ENCODE data around the gene JADE1.

Gene JADE1

DNA sequence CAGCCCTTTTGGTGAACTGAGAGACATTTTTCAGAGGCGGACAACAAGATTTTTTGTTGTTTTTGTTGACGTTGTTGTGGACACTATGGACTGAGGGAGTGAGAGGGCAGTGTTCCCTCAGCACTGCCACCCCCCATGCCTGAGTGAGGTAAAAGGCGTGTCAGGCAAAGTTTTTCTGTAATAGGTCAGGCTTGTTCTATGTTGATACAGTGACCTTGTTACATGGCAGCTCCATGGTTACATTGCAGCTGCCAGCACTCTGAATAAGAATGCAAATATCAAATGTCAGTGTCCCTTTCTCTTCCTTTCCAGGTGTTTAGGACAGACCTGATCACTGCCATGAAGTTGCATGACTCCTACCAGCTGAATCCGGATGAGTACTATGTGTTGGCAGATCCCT, 36.6 kb downstream of the JADE1 start:
- DNase-seq = no peak

DNA sequence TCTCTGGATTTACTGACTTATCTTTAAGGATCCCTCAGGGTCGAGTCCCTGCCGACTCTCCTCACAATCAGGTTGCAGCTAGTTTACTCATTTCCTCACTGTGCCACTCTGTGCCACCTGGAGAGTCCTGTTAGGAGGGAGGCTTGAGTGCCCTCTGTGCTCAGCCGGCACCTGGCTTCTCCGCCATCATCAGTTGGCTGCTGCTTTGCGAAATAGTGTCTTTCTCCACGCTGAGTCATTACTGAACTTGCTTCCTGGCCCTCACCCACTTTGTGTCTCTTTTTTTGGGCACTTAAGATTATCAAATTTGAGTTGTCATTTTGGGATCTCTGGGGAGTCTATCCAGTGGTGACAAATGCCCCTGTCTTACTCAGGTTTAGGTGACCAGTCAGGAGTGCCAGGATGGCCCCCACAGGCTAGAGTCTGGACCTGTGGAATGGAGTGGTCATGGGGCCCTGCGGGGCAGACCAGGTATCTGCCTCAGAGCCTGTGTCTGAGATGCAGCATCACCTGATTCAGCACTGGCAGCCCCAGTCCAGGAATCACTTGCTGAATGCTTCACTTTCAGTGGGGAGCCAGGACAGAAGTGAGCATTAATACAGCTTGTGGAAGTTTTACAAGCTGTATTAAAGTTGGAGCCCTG, 37.7 kb downstream of the JADE1 start:
- no peak for DNase-seq

DNA sequence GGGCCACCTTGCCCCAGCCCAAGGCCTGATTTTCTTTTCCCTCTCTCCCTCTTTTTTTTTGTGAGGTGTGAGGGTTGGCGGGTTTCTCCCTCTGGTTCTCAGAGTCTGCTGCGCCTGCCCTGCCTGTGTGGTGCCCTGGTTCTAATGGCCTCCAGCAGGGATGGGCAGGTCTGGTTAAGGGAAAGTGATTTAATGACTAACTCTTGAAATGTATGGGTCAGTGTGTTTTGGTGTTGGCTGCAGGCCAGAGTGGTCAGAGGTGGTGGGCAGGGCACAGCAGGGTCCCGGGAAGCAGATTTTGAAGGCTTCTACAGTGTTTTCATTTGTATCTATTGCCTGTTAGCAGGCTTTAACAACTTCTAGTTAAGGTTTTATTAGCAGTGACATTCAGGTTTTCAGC, 39.0 kb downstream of the JADE1 start:
- DNase-seq = no peak

DNA sequence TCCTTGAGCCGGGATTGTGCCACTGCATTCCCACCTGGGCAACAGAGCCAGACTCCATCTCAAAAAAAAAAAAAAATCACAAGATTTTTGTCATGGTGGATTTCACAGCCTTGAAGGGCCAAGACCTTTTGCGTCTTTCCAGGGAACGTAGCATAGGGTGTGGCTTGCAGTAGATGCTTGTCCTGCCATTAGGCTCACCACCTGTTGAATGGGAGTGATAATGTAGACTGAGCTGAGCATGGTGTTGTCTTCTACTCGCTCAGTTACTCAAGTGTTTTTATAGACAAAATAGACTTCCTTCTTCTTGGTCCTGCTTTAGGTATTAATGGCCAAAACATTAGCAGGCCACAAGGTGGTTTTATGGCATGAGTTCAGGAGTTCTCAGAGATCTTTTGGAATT, 40.8 kb downstream of the JADE1 start:
- DNase-seq = no peak

DNA sequence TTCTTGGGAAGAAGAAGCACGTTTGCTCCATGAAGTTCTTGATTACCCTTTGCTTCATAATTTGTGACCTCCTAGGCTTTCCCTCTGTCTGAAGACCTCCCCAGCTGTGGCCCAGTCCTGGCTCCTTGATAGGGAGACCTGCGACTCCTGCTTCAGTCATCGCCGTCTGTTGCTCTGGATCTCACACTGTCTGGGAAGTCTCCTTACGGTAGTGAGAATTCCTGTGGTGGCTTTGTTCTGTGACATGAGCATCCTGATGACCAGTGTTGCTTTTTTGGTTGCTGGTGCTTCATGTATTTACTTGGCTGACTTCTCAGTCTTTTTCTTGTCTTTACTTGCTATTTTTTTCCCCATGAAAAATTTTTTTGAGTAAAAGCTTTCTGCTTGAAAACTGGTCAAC, 44.2 kb downstream of the JADE1 start:
- no peak for DNase-seq

DNA sequence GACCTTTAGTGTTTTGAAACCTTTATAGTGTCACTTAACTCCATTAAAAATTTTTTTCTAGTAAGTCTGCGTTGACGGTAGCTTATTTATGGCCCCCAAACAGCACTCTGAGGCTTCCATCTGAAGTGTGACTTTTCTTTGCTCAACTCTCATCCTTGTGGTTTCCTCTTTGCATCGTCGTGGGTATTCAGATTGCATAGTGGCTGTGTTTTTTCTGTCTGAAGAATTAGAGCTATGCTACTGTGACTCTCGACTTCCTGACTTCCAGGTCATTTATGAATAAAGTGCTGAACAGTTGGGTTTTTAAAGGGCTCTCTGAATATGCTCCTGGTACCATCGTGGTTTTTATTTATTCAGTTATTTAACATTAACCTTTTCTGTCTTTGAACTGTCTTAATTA, 44.9 kb downstream of the JADE1 start:
- DNase-seq = no peak

DNA sequence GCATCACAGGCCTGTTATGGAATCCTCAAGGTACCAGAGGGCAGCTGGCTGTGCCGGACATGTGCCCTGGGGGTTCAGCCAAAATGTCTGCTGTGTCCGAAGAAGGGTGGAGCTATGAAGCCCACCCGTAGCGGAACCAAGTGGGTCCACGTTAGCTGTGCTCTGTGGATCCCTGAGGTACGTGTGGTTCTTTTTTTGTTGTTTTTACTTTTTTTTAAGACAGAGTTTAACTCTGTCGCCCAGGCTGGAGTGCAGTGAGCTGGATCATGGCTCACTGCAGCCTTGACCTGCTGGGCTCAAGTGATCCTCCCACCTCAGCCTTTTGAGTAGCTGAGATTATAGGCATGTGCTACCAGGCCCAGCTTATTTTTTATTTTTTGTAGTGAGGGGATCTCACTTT, 46.1 kb downstream of the JADE1 start:
- no peak for DNase-seq

DNA sequence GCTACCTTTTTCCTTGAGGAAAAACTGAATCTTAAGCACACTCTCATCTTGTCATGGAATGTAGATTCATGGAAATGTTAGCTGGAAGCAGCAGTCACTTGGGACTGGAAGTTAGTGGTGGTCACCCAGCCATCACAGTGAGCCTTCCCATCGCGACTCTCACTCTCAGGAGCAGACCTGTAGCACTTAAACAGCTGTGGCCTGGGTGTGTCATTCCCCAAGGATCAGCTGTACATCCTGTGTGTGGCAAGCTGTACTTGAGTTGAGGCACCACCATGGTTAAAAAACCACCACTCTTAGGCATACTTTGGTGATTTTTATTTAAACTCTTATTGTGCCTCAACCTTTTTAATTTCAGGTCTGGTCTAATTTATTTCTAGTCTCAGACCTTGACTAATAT, 46.7 kb downstream of the JADE1 start:
- no peak for DNase-seq

DNA sequence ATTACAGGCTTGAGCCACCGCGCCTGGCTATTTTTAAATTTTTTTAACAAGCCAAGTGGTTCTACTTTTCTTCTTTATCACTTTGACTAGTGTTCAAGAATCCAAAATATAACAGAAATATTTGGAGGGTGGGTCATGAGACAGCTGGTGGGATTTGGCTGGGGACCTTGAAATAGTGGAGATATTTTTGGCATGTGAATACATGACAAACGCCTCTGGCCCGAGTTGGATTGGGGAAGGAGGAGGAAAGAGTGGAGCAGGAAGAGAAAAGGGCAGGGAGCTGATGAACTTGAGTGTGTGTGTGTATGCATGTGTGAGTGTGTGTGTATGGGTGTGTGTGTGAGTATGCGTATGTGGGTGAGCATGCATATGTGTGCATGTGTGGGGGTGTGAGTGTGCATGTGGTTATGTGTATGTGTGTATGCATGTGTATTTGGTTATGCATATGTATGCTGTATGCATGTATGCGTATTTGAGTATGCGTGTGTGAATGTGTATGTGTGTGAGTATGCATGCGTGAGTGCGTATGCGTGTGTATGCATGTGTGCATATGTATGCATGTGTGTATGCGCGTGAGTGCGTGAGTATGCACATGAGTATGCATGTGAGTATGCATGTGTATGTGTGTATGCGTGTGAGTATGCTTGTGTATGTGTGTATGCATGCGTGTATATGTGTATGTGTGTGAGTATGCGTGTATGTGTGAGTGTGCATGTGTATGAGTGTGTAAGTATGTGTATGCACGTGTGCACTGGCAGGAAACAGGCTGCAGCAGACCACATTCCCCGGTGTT, 49.6 kb downstream of the JADE1 start:
- DNase-seq = no peak

DNA sequence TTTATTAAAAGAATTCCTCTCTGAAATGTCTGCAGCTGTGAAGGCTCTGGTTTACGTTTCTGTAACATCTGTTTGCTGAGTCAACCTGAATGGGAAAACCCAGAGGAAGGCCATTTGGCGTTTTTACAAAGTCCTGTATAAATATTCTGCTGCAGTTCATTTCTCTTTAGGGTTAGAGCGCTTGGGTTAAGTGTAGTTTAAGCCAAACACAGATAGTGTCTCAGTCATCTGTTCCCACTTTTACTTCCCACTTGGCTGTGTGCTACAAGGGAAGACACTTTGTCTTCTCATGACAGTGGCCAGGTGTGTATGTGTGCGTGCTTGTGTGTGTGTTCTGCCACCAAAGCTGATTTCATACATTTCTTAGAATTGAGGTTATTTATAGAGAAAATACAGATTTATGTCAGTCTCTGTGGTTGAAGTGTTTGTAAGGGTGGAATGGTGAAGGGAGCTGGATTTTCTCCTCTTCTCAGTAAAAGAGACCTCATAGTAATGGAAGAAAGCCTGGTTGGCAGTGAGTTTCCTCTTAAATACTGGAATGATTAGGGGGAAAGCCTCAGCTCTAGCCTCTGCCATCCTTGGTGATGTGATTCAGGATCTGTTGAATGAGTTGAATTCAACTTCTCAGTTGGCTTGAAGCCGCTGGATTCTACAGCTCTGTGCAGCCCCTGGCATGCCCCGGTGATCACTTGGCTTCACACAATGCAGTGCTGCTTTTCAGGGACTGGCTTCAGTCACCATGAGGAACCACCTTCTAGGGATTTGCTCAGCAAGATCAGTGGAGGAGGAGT, 50.6 kb downstream of the JADE1 start:
- DNase-seq = no peak

DNA sequence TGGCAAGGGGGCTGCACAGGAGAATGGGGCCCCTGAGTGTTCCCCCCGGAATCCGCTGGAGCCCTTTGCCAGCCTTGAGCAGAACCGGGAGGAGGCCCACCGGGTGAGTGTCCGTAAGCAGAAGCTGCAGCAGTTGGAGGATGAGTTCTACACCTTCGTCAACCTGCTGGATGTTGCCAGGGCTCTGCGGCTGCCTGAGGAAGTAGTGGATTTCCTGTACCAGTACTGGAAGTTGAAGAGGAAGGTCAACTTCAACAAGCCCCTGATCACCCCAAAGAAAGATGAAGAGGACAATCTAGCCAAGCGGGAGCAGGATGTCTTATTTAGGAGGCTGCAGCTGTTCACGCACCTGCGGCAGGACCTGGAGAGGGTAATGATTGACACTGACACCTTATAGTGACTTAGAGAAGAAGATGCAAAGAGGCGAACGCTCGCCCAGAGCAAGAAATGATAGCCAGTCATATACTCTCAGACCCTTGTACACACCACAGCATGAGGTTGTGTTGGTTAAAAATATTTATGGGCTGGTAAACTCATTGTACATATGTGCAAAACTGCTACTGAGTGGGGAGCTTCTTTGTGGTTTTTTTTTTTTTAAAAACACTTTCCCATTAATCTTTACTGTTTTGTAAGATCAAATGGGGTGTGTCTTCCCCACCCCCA, 52.5 kb downstream of the JADE1 start:
- DNase-seq = no peak

DNA sequence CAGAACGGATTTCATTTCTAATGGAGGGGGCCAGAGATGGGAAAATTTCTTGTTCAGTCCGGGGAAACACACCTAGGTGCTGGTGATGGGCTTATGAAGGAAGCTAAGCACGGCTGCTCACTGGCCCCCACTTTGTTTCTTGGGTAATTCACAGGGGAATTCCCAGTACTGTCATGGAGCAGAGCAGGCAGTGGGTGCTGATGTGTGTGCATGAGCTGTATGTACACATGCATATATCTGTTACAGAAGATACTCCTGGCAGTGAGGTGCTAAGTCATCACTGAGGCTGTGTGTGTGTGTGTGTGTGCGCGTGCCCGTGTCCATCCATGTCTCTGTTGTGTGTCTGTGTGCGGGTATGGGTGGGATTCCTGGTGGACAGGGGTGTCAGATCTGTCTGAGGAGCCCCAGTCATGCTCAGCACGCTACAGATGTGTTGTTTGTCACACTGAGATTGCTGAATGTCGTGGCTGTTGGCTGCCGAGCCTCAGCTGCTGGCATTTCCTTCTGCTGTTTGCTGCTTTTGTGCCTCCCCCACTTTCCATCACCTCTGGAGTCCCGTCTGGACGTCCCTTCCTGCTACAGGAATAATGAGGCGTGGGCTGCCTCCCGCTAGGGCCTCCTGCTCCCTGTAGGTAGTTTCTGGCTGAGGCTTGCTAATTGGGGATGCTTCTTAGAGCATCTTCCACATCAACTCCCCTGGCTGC, 53.3 kb downstream of the JADE1 start:
- DNase-seq = no peak

DNA sequence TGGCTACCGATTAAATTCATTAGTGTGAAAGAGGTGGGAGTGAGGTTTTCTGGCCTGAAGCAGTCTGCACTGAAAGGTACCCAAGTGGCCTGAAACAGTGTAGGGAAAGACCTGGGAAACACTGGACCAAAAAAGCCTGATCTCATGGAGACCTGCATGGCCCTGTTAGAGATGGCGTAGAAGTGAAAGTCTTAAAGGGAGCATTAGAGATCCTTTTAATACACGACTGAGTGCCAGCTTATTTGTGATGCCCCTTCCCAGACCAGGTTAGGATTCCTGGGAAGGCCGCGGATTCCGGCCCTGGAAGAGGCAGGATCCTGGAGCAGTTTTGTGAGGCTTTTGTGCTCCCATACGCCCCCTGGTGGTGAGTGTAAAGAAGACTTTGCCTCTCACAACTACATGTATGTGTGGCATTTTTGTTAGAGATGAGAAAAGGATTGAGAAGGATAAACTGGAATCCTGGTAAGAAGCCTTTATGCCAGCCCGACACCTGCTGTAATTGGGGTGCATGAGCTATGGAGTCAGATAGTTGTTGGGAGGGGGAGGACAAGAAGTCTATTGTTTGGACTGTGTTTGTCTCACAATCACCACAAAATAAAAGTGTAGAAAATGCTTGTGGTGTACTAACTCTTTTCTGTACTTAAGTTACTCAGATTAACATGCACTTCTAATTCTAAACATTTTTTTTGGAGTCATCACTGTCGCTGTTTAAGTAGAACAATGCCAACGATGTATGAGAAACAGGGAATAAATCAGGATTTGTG, 54.0 kb downstream of the JADE1 start:
- DNase-seq = no peak

DNA sequence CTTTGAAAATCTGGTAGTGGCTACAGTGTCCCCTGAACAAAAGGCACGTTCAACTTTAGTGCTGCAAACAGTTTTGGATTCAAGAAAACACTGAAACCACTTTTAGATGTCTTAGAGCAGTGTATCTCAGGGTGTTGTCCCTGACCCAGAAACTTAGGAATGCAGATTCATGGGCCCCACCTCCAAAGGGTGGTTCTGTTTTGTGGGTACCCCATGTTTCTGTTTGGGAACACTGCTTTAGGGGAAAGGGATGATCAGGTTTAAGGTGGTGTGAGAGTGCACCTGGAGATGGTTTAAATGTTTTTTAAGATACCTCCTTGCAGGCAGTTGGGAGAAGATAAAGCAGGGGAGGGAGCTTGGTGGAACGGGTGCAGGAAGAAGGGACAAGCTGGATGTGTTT, 55.6 kb downstream of the JADE1 start:
- no peak for DNase-seq

DNA sequence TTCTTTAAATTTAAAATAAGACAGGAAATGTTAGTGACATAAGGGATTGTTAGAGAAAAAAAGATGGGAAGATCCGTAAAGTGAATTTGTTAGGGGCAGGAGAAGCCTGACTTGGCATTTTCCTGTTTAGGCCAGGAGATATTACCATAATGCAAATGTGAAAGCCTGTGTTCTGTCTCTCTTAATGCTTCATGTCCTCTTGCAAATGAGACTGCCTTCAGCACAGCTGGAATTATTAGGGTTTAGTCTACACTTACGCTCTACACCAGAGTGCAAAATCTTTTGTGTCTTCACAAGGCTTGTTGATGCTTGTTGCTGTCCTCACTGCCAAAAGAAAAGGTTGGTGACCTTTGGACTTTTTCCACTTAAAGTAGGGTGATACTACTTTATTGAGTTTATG, 56.8 kb downstream of the JADE1 start:
- no peak for DNase-seq

DNA sequence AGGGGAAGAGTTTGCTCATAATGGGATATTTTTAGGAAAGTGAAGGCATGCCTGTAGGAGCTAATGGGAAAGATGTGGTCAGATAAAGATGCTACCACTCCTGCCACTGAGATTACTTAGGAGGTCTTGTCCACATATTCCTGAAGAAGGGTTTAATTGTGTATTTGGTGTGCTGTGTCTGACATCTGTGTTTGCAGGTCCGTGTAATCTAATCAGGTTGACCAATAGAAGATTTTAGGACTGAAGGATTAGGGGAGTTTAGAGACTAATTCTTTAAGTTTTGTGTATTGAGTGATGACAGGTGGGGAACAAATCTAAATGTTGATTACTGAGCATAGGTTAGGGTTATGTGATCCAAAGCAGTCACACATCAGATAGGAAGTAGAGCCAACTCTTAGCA, 57.2 kb downstream of the JADE1 start:
- no peak for DNase-seq

DNA sequence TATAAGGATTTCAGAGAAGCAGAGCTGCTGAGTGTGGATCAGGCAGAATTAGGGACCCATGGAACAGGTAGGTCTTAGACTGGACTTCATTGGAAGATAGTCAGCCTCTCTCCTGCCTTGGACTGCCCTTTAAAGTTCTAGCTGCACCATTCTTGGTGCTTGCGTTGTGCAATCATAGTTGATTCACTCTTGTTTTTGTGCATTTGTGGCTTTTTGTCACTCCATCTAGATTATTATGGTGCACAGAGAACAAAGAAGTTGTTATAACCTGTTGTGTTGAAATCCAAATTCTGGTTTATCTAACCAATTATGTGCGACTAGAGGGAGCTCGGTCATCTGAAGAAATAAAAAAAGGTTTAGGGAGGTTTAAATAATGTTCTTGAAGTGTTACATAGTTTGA, 59.3 kb downstream of the JADE1 start:
- no peak for DNase-seq

DNA sequence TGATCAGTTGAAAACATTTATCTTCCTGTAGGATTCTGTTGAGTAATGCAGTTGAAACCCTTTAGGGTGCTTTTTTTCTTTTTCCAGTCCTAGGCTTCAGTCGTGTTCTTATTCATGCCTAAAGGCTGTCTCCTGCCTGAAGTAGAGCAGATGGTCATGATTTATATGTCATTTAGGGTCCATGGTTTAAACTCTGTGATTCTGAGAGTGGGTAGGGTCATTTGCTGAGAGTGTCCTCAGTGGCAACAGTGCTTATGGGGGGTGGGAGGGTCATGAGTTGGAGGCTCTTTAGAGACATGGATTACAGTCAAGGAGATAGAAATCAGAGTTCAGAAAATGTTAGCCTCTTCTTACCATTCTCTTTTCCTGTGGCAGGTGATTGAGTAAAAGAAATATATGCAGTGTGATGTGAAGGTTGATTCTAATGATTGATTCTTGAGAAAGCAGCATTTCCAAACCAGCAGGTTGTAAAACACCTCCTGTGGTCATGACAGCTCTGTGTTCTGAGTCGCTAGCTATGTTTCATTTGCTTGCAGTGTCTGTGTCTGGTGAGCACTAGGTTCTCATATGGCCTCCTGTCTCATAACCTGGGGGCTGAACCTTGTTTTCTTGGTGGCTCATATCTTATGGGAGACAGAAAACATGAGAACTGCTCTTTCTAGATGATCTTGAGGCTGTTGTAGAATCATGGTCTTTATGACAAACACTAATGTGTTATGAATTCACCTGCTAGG, 60.4 kb downstream of the JADE1 start:
- no peak for DNase-seq

DNA sequence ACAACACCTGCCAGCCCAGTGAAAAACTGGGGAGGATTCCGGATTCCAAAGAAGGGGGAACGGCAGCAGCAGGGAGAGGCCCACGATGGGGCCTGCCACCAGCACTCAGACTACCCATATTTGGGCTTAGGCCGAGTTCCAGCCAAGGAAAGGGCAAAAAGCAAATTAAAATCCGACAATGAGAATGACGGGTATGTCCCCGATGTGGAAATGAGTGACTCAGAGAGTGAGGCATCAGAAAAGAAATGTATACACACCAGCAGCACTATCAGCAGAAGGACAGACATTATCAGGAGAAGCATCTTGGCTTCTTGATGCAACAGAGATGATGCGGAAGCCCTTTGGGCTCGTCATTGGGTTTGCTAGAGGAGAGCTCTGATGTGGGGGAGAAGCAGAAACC, 62.4 kb downstream of the JADE1 start:
- no peak for DNase-seq

DNA sequence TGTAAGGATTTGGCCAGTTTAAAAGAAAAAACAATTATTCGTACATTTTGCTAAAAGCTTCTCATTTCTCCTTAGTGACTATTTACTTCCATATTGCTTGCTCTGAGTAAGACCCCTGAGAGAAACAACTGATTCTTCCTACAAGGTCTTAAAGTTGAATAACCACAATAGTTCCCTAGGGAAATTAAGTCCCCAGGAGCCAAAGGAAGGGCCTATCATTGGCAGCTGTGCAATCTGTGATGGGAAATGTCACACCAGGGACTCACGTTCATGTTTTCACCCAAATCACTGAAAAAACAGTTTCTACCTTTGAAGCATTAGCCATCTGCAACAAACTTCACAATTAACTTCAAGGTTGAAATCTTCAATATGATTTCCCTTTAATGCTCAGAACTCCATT, 66.7 kb downstream of the JADE1 start:
- no peak for DNase-seq

DNA sequence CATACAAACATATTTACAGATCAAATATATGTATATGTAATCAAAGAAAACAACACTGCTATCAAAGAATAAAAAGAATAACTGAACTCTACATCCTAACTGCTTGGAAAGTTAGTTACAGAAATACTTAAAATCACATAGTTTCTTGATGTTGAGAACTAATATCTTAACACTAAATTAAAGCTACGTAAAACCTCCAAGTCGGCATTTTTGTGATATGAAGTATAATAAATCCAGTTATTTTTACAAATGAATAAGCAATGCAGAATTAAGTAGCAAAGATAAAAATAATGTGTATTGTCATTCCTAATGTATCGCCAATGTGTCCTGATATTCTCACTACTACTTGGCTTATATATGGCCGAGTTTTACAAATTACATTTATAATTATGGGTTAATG, 68.4 kb downstream of the JADE1 start:
- no peak for DNase-seq

All from GOT3 (cell line).